Jurkat, Clone E6-1 (cell line): ENCODE results near the gene HRC.
"Not testable (repeated sequence)": the region's sequence is repeated elsewhere in the genome, so short reads cannot be mapped to it uniquely, and the experiment has no call there.

Experiments used
- DNase-seq: peaks from one replicate; pipeline ENCODE4 v3.0.0-alpha.2; 2011; ENCODE audit warnings: low read depth, low spot score
- H3K4me3 ChIP-seq: 2 replicates; pipeline ENCODE4 v1.5.1; 2011; ENCODE audit warnings: mild to moderate bottlenecking, low read length, control low read depth, moderate library complexity

HRC gene

DNA sequence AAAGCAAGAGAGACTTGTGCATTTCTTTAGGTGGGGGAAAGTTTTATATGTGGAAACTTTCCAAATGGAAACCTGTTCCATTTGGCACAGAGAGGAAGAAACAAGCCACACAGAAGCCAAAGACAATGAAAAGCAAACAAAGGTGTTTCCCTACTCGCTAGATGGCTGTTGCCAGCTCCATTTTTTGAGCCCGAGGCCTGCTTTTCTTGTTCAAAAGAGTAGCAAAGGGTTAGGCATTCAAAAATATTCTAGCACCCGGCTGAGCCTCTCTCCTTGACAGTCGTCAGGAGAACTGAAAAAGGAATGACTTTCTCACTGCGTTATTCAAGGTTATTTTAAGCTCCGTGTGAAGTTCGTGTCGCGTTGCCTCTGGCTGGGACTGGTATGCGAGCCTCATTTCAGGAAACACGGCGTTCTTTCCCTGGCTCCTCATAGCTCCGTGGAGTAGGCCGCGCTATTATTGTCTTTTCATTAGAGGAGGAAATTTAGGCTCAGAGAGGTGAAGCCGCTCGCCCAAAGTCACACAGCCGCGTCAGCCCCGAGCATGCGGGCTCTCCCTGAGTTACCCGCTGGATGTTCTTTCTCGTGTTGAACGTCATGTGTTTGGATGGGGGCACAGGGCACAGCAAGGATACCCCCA is 10.0 kb upstream of the HRC start:
- no peak for DNase-seq
- H3K4me3 ChIP-seq = no peak overlapping the region

DNA sequence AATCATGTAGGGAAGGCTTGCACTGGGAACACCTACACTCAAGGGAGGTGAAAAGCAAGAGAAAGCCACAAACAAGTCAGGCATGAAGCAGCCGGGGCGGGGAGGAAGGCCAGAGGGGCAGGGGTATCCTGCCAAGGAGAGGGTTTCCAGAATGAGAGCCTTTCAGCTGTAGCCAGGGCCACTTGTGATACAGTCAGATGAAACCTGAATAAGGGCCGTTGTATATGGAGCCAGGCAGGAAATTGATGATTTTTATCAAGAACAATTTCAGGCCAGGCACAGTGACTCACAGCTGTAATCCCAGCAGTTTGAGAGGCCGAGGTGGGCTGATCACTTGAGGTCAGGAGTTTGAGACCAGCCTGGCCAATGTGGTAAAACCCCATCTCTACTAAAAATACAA is 6.8 kb upstream of the HRC start:
- no peak overlapping the region for H3K4me3 ChIP-seq
- DNase-seq = no peak

DNA sequence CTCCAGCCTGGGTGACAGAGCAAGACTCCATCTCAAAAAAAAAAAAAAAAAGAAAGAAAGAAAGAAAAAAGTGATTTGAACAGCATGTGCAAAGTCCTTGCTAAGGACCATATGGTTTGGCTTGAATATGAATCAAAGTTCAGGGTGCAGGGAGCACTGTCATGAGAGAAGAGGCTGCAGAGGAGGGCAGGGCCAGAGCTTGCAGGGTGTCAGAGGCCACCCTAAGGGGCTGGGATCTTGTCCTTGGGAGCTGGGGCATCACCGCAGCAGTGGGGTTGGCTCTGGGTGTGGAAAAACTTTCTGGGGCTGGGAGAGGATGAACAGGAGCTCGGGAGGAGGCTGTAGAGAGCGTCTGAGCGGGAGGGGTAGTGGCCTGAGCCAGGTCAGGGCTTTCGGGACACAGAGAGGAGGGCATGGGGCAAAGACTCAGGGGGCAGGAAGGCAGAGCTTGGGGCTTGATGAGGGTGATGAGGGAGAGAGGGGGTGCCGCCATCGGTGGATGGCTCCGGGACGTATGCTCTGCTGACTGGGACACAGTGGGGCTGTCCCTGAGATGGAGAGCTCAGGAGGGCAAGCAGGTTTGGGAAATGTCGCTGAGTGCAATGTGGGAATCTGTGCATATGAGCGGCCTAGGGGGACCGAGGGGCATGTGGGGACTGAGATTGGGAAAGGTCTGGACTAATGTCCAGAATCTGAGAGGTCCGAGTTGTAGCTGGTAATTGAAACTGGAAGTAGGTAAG is 5.4 kb upstream of the HRC start:
- no peak overlapping the region for H3K4me3 ChIP-seq

DNA sequence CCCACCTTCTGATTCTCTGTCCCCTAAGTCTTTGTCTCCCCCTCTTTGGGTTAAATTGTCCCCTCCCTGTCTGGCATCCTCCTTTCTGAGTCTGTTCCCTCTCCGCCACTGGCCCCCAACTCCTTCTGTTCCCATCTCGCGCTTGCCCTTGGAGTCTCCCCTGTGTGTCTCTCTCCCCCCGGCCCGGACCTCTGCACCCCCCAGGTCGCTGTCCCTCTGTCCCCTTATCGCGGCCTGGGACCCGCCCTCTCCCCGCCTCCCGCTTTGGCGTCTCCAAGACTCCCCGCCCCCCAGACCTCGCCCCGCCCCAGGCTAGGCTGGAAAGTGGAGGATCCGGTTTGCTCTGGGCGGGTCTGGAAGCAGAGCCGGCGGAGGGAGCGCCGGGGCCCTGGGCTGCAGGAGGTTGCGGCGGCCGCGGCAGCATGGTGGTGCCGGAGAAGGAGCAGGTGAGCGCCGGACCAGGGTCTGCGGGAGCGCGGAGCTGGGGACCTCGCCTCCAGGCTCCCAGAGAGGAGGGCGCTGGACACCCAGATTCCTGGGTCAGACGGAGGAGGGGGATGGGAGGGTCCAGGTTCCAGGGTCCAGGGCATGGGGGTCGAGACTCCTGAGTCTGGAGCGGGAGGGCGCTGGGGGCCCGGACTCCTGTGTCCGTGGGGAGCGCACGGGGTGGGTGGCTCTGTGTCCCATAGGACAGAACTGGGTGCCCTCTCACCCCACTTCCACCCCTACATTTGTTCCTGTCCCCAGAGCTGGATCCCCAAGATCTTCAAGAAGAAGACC is 2.4 kb upstream of the HRC start, which contains the start of gene TRPM4:
TRPM4 (plus strand) TSS at position 348 of the 780 bp plus-strand sequence; CDS start at position 423, 75 bp downstream.
- DNase-seq = peak; percentile 30
- H3K4me3 ChIP-seq = peak within 1 kb of the TSS; percentile 54

More for the DNA sequence above, 5.4 kb upstream of the HRC start:
- no peak for DNase-seq

DNA sequence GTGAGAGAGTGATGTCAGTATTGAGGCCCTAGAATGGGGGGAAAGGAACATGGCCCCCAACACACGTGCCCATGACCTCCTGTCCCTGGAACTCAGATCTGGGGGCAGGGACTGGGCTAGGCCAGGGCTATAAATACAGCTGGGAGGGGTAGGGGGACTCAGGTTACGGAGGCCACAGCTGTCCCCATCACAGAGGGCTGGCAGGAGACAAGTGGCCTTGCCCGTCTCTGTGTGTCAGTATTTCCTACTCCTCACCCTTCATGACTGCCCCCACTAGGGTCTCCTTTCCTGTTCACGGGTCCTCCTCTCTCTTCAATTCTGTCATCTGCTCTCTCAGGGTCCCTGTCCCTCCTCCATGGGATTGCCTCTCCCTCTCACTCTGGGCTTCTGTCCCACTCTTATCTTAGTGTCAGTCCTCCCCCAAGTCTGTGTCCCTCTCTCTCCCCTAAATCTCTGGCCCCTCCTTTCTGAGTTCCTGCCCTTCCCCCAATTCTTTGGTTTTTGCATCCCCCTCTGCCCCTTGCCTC is 687 bp upstream of the HRC start:
- no peak for DNase-seq
- H3K4me3 ChIP-seq = no peak overlapping the region

DNA sequence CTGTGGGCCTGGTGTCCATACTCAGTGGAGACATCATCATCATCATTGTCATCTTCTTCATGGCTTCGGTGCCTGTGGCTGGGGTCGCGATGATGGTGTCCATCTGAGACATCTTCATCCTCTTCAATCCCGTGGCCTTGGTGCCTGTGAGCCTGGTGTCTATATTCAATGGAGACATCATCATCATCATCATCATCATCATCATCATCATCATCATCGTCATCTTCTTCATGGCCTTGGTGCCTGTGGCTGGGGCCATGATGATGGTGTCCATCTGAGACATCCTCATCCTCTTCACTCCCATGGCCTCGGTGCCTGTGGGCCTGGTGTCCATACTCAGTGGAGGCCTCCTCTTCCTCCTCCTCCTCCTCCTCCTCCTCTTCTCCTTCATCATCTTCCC is 917 bp downstream of the HRC start:
- H3K4me3 ChIP-seq = no peak overlapping the region
- no peak for DNase-seq

DNA sequence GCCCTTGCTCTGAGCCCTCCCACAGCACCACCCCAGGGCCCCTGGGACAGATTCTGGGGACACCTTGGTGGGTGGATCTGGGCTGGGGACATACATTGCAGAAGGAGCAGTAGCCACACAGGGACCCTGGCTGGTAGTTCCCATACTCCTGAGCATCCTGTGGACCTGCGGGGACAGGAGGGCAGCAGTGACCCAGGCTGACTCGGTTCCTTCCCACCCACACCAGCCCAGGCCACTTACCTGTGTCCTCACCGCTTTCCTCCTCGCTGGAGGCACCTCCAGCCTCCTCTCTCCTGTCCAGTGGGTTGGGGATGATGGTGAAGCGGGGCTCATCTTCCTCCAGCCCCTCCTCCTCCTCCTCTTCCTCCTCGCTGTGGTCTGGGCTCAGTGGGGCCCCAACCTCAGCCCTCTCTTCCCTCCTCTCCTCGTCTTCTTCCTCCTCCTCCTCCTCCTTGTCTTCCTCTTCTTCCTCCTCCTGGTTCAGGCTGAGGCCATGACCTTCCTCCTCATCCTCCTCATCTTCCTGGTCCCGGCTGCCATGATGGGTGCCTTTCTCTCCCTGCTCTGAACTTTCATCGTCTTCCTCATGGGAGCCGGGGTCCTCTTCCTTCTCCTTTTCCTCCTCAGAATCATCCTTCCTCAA is 1.9 kb downstream of the HRC start:
- no peak overlapping the region for H3K4me3 ChIP-seq
- DNase-seq = no peak

DNA sequence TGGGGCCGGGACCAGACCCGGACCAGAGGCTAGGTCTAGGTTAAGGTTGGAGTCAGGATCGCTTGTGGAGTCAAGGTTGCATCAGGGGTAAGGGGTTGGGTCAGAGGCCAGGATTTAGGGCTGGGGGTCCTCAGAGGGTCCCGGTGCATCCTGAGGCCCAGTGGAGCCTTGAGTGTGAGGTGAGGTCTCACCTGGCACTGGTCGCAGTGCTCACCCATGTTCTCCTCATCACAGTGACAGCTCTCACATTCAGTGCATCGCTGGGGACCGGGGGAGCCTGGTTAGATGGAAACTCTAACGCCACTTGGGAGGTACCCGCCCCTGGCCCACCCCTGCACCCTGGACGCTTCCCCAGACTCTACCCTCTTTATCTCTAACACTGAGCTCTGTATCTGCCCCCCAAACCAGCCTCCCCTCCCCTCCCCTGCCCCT is 3.1 kb downstream of the HRC start:
- no peak overlapping the region for H3K4me3 ChIP-seq
- no peak for DNase-seq

DNA sequence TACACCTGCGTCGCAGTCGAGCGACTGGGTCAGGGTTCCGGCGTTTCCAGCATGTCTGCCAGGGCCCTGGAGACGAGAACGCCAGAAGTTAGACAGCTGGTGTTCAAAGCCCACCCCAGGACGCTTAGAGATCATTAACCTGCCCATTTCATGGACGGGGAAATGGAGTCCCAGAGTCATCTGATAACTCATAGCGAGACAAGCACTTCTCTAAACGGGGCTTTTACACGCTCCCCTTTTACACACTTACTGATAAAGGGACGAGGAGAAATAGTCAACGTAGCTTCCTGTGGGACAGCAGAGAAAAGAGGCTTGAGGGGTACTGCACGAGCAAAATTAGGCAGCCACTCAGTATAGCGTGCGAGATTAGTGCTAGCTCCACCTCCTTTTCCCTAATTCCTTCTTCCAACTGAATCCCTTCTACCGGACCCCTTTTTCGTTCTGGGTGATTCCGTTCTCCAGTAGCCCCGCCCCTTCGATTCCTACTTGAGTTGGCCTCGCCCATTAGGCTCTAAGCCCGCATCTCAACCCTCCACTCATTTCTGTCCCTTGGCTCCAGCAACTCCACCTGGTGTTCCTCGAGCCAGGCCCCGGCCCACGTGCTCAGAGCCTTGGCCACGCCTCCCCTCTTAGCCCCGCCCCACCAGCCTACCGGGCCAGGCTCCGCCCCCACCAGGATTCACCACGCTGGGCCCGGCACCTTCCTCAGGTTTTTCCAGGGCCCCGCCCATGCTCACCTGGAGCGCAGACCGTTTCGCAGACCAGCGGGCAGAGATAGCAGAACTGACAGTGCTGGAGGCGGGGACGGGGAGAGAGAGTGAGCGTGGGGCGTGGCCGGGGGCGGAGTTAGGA is 3.7 kb downstream of the HRC start:
- no peak overlapping the region for H3K4me3 ChIP-seq
- no peak for DNase-seq

DNA sequence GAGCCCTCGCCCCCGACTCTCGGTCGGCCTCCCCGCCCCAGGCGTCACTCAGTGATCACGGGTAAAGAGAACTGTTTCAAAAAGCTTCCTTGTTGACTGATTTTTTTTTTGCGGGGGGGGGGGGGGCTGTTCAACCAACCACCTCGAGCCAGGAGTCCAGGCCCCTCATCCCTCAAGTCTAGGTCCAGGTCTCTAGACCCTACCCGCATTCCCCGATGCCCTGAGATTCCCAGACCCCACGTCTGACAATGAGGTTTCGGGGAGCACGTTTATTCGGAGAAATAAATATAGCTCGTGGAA is 4.3 kb downstream of the HRC start:
- no peak for DNase-seq
- H3K4me3 ChIP-seq = peak overlapping the region; percentile 35

DNA sequence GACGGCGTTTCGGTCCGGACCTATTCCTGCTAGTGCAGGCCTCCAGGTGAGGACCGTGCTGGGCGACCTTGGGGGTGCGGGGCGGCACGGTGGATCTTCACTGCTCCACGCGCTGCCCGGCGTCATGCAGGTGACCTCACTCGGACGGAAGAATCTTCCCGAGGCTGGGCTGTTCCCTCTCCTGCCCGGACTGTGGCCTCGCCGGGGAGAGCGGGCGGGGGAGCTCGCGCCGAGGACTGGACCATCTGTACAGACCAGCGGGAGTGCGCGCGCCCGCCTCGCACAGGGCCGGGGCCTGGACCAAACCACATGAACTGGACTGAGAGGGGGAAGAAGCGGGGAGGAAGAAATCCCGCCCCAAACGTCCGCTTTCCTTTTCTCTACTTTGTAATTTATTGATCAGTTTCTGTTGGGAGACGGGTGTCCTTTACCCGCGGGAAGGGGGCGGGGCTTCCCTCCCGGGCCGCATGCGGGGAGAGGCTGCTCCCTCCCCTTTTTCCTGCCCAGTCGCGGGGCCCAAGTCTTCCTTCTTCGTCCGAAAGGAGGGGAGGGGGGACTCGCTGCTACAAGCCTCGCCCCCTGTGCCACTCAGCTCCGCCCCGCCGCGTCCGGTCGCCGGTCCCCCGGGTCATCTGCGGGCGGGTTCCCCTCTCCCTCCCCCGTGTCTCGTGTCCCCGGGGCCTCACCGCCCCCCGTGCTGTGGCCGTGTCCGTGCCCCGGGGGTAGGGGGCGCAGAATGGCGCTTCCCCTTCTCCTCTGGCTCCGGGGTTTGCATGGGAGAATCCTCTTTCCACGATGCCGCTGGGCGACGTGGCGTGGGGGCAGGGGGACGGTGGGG is 4.9 kb downstream of the HRC start:
- peak overlapping the region; percentile 35 for H3K4me3 ChIP-seq
- no peak for DNase-seq

DNA sequence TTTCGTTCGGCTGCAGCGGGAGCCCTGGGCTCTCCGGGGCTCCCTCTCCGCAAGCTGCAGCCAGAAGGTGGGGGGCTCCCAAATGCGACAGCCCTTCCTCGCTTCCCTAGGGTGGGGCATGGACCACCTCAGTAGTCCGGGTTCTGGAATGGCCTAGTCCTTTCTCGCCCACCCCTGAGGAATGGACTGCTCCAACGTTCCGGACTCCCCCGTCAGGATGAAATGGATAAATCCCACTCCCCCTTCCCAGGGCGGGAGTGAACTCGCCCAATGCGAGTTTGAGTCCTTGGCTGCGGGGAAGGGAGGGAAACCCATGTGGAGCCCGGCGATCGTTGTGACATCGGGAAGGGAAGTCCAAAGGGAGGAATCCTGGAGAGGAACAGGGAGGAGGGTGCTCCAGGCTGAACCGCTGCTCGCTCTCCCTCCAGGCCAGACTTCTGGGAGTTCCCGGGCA is 5.5 kb downstream of the HRC start:
- H3K4me3 ChIP-seq = no peak overlapping the region; the same call in 1 of the 2 replicates
- no peak for DNase-seq

DNA sequence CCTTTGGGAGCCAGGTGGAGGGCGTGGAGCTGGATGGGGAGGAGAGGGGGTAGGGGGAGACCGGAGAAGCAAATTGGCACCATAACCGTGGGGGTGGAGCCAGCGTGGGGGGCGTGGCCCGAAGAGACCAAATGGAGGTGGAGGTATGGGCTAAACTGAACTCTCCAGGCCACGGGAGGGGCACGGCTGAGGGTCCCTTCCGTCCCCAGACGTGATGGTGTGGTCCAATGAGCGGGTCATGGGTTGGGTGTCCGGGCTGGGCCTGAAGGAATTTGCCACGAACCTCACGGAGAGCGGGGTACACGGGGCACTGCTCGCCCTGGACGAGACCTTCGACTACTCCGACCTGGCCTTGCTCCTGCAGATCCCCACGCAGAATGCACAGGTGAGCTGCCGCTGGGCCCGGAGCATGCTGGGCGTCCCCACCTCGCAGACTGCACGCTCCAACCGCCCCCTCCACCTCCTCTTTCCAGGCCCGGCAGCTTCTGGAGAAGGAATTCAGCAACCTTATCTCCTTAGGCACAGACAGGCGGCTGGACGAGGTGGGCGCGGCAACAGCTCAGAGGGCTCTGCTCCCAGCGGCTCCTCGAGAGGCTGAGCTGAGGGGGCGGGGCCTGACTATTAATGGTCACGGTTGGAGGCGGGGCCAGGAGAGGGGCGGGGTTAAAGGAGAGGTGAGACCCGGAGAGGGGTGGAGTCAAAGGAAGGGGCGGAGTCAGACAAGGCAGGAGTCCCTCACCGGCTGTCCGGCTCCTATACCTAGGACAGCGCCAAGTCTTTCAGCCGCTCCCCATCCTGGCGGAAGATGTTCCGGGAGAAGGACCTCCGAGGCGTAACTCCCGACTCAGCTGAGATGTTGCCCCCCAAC is 6.2 kb downstream of the HRC start:
- DNase-seq = peak; percentile 7
- H3K4me3 ChIP-seq = no peak overlapping the region

DNA sequence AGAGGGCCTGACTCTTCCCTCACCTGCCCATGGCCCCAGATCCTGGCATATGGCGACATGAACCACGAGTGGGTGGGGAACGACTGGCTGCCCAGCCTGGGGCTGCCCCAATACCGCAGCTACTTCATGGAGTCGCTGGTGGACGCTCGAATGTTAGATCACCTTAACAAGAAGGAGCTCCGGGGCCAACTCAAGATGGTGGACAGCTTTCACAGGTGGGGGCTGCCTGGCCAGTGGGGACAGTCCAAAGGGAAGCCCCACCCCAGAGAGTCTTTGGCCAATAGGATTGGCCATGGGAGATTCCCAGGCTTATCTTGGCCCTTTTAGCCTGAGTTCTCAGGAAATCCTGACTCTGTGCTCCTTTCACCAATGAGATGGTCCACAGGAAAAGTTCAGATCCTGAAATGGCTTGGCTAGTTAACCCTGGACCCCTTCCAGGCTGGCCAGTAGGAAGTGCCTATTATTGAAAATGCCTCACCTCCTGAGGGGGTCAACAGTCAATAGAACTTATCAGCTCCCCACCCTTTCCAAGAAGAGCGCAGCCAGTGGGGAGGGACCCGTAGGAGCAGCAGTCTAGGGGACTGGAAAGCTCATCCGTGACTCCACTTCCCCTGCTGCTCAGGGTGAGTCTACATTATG is 7.0 kb downstream of the HRC start:
- no peak for DNase-seq
- H3K4me3 ChIP-seq = no peak overlapping the region

DNA sequence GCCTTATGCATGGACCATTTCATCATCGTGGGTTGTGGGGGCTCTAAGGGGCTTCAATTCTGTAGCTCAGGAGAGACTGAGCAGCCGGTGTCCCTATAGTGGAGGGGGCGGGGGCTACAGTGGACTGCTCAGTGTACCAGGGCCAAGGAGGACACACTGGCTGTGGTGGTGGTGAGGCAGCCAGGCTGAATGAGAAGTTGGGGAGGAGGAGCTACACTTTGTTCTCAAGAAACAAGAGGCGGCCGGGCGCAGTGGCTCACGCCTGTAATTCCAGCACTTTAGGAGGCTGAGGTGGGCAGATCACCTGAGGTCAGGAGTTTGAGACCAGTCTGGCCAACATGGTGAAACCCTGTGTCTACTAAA is 8.8 kb downstream of the HRC start:
- H3K4me3 ChIP-seq = not testable (repeated sequence)

DNA sequence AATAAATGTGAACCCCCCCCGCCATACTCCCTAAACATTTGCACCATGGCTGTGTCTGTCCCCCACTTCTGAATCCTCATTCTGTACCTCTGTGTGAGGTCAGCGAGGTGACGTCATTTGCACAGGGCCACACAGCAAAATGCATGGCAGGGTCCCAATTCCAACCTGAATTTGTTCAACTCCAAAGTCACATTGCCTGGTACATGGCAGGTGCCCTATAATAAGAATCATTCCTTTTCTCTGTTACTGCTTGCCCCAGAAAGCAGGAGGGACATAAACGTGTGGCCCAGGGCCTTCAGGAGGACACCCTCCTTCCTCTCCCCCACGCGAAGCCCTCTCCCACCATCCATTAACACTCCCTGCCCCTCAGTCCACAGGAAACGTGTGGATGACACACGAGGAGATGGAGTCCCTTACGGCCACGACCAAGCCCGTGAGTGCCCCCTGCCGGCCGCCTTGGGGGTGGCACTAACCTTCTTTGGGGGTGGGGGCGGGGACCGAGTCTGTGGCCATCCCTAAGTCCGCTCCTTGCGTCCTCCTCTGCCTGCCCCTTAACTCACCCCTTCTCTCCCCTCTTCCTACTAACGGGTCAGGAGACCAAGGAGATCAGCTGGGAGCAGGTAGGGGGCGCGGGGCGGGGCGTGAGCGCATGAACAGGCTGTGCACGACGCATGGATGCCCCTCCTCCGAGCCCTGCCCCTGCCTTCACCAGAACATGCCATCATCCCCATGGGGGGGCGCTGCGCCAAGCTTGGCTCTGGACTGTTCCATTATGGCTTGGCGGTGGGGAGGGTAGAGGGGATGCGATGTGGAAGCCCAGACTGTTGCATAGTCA is 9.4 kb downstream of the HRC start:
- DNase-seq = peak; percentile 72
- H3K4me3 ChIP-seq = peak overlapping the region; percentile 37

More for the DNA sequence above, 8.8 kb downstream of the HRC start:
- DNase-seq = not testable (repeated sequence)
